Mesendoderm (in vitro differentiated cells): ENCODE measurements around the gene CD7. TPM values are rescaled to one million over a fixed set of nuclear protein-coding genes. Genes with fewer than 3 reads are reported as not detected.
"Not testable (repeated sequence)": the region's sequence is repeated elsewhere in the genome, so short reads cannot be mapped to it uniquely, and the experiment has no call there.

Source experiments
- DNase-seq: peaks from one replicate; pipeline ENCODE4 v3.0.0; 2013
- H2AK5ac ChIP-seq: 2 replicates; pipeline ENCODE4 v1.6.1; 2013; ENCODE audit warnings: low read length, inconsistent platforms
- H2BK120ac ChIP-seq: 2 replicates; pipeline ENCODE4 v1.6.1; 2013; ENCODE audit warnings: low read depth, mild to moderate bottlenecking, low read length, moderate library complexity, mixed read lengths
- H2BK15ac ChIP-seq: replicated peaks from 2 replicates; pipeline ENCODE4 v1.6.1; 2013; ENCODE audit warnings: low read depth, mild to moderate bottlenecking, moderate library complexity
- H2BK5ac ChIP-seq: 2 replicates; pipeline ENCODE4 v1.6.1; 2013; ENCODE audit warnings: low read length, inconsistent platforms
- H3K18ac ChIP-seq: 2 replicates; pipeline ENCODE4 v1.6.1; 2013; ENCODE audit warnings: mild to moderate bottlenecking, low read length, mixed read lengths
- H3K23ac ChIP-seq: one replicate; pipeline ENCODE4 v1.6.1; 2013; ENCODE audit warnings: low read length
- H3K27ac ChIP-seq: 2 replicates; pipeline ENCODE4 v1.5.1; 2013; ENCODE audit warnings: low read depth, mild to moderate bottlenecking, inconsistent platforms, low read length, moderate library complexity
- H3K27me3 ChIP-seq: 2 replicates; pipeline ENCODE4 v1.6.1; 2013; ENCODE audit warnings: low read length, control low read depth, mild to moderate bottlenecking, inconsistent platforms; ENCODE audit not compliant: insufficient read depth, poor library complexity
- H3K36me3 ChIP-seq: 2 replicates; pipeline ENCODE4 v1.6.1; 2013; ENCODE audit warnings: low read length, inconsistent platforms; ENCODE audit not compliant: control insufficient read depth, insufficient read depth
- H3K4ac ChIP-seq: one replicate; pipeline ENCODE4 v1.6.1; 2013; ENCODE audit warnings: low read depth, mild to moderate bottlenecking, low read length, moderate library complexity
- H3K4me1 ChIP-seq: 2 replicates; pipeline ENCODE4 v1.6.1; 2013; ENCODE audit warnings: low read depth, low read length, inconsistent platforms; ENCODE audit not compliant: control insufficient read depth
- H3K4me2 ChIP-seq: 2 replicates; pipeline ENCODE4 v1.6.1; 2013; ENCODE audit warnings: low read length
- H3K4me3 ChIP-seq: 2 replicates; pipeline ENCODE4 v1.5.1; 2013; ENCODE audit warnings: mild to moderate bottlenecking, low read length
- H3K56ac ChIP-seq: one replicate; pipeline ENCODE4 v1.6.1; 2013; ENCODE audit warnings: low read length
- H3K79me1 ChIP-seq: 2 replicates; pipeline ENCODE4 v1.6.1; 2013; ENCODE audit warnings: low read length, inconsistent platforms
- H3K79me2 ChIP-seq: 2 replicates; pipeline ENCODE4 v1.6.1; 2013; ENCODE audit warnings: mild to moderate bottlenecking, low read length; ENCODE audit not compliant: control insufficient read depth, insufficient read depth
- H3K9ac ChIP-seq: 2 replicates; pipeline ENCODE4 v1.6.1; 2013; ENCODE audit warnings: low read length, inconsistent platforms
- H4K5ac ChIP-seq: one replicate; pipeline ENCODE4 v1.6.1; 2013; ENCODE audit warnings: low read length
- H4K8ac ChIP-seq: one replicate; pipeline ENCODE4 v1.6.1; 2013; ENCODE audit warnings: low read depth, mild to moderate bottlenecking, control low read depth, low read length, moderate library complexity
- WGBS: extraction: QIAGEN DNeasy Blood & Tissue Kit; methylation state at CpG from one replicate; pipeline ENCODE4 v1.1.7; 2013; ENCODE audit warnings: low lambda C conversion rate, missing lambda C conversion rate; ENCODE audit not compliant: insufficient coverage; ENCODE audit errors: extremely low coverage; 5-methylcytosine and 5-hydroxymethylcytosine counted together
- polyA plus RNA-seq, 2 experiments: library from polyadenylated mRNA; stranded (reverse); fragments of 200-250 nt; gene quantifications; one replicate each; pipeline ENCODE4 v1.2.3, GENCODE V29; 2013

Gene CD7
- 0.34 TPM for polyA plus RNA-seq (2013, experiment 1 of 2)
- polyA plus RNA-seq (2013, experiment 2 of 2) = 0.39 TPM

GRCh38 chr17:82317394-82318168, at the start of gene CD7:
CD7 (minus strand) TSS chr17:82317608; CDS start chr17:82317495, 113 bp downstream.
- no peak within 1 kb of the TSS for H3K27ac ChIP-seq
- no peak within 1 kb of the TSS for H4K5ac ChIP-seq
- H2BK15ac ChIP-seq = no peak within 1 kb of the TSS
- no peak within 1 kb of the TSS for H2BK120ac ChIP-seq
- no peak within 1 kb of the TSS for H3K4me3 ChIP-seq
- no peak within 1 kb of the TSS for H3K56ac ChIP-seq
- H3K18ac ChIP-seq = no peak within 1 kb of the TSS
- H3K4me2 ChIP-seq = no peak within 1 kb of the TSS
- no peak within 1 kb of the TSS for H2AK5ac ChIP-seq
- no CpG with 5 or more reads among the region's 26 CpGs for whole genome bisulfite sequencing
- no peaks in the 10 kb centered on the region for H3K27me3 ChIP-seq
- no peak for DNase-seq
- no peaks in the 10 kb centered on the region for H3K36me3 ChIP-seq
- H3K79me1 ChIP-seq = no peaks in the 10 kb centered on the region
- no peak within 1 kb of the TSS for H4K8ac ChIP-seq
- H3K4me1 ChIP-seq = no peaks in the 10 kb centered on the region
- no peak within 1 kb of the TSS for H2BK5ac ChIP-seq
- no peaks in the 10 kb centered on the region for H3K79me2 ChIP-seq
- H3K4ac ChIP-seq = no peak within 1 kb of the TSS
- no peak within 1 kb of the TSS for H3K9ac ChIP-seq
- H3K23ac ChIP-seq = no peak within 1 kb of the TSS

- Histone ChIP-seq H3K56ac (no peak overlapping the region), H3K36me3 (no peaks in the 10 kb centered on the region), H2BK120ac (no peak overlapping the region), H3K79me2 (no peaks in the 10 kb centered on the region), H4K8ac (no peak overlapping the region), H3K27me3 (peaks cover 11% of the 10 kb centered on the region), H3K79me1 (no peaks in the 10 kb centered on the region), H4K5ac (no peak overlapping the region), H3K4ac (no peak overlapping the region), H3K4me1 (no peaks in the 10 kb centered on the region), H3K4me2 (no peak overlapping the region), H2BK15ac (no peak overlapping the region), H3K9ac (no peak overlapping the region), H3K27ac (no peak overlapping the region), H2BK5ac (no peak overlapping the region), H2AK5ac (no peak overlapping the region), H3K23ac (no peak overlapping the region), H3K4me3 (no peak overlapping the region), H3K18ac (no peak overlapping the region)
- no peak for DNase-seq
- WGBS = no CpG with 5 or more reads among the region's 7 CpGs
These were observed 49.3 kb upstream of the CD7 start for GRCh38 chr17:82366749-82367148.

GRCh38 chr17:82365606-82366295, 48.3 kb upstream of the CD7 start:
- Histone ChIP-seq H3K4me3 (no peak overlapping the region), H3K23ac (no peak overlapping the region), H3K79me1 (no peaks in the 10 kb centered on the region), H3K4ac (no peak overlapping the region), H2BK5ac (no peak overlapping the region), H3K4me2 (no peak overlapping the region), H3K36me3 (no peaks in the 10 kb centered on the region), H3K9ac (no peak overlapping the region), H3K4me1 (no peaks in the 10 kb centered on the region), H4K8ac (no peak overlapping the region), H2BK15ac (no peak overlapping the region), H4K5ac (no peak overlapping the region), H2AK5ac (no peak overlapping the region), H2BK120ac (no peak overlapping the region), H3K27ac (no peak overlapping the region), H3K79me2 (no peaks in the 10 kb centered on the region), H3K56ac (no peak overlapping the region), H3K18ac (no peak overlapping the region), H3K27me3 (peaks cover 3% of the 10 kb centered on the region)
- WGBS = no CpG with 5 or more reads among the region's 6 CpGs
- no peak for DNase-seq

GRCh38 chr17:82361885-82362633, 44.7 kb upstream of the CD7 start:
- H2BK120ac ChIP-seq = no peak overlapping the region
- H2AK5ac ChIP-seq = no peak overlapping the region
- no peaks in the 10 kb centered on the region for H3K27me3 ChIP-seq
- no peak overlapping the region for H3K4me2 ChIP-seq
- no peak overlapping the region for H3K18ac ChIP-seq
- no peak for DNase-seq
- no peak overlapping the region for H3K4me3 ChIP-seq
- H4K8ac ChIP-seq = no peak overlapping the region
- no peak overlapping the region for H3K23ac ChIP-seq
- H4K5ac ChIP-seq = no peak overlapping the region
- no peaks in the 10 kb centered on the region for H3K36me3 ChIP-seq
- no peak overlapping the region for H3K4ac ChIP-seq
- no peaks in the 10 kb centered on the region for H3K79me2 ChIP-seq
- H3K56ac ChIP-seq = peak overlapping the region; percentile 34
- H3K27ac ChIP-seq = no peak overlapping the region
- WGBS = no CpG with 5 or more reads among the region's 6 CpGs
- H3K4me1 ChIP-seq = no peaks in the 10 kb centered on the region
- no peak overlapping the region for H3K9ac ChIP-seq
- H3K79me1 ChIP-seq = no peaks in the 10 kb centered on the region
- no peak overlapping the region for H2BK5ac ChIP-seq
- H2BK15ac ChIP-seq = no peak overlapping the region

GRCh38 chr17:82359451-82360074, 42.2 kb upstream of the CD7 start:
- no CpG with 5 or more reads among the region's 1 CpG for WGBS
- H3K56ac ChIP-seq, H4K8ac ChIP-seq, H3K4me1 ChIP-seq, H3K27me3 ChIP-seq, H3K4me3 ChIP-seq, H4K5ac ChIP-seq, H3K18ac ChIP-seq, H3K79me2 ChIP-seq, H2BK5ac ChIP-seq, H3K9ac ChIP-seq, H3K23ac ChIP-seq, H2BK120ac ChIP-seq, H3K79me1 ChIP-seq, H3K27ac ChIP-seq, H3K36me3 ChIP-seq, H3K4ac ChIP-seq, H2BK15ac ChIP-seq, H2AK5ac ChIP-seq, H3K4me2 ChIP-seq: not testable (repeated sequence)
- DNase-seq = peak; percentile 90
